Panc1 (cell line): ENCODE data around the gene SLC34A3. TPM values are rescaled to one million over a fixed set of nuclear protein-coding genes. Genes with fewer than 3 reads are reported as not detected.

Experiments used
- ATAC-seq: fragments of 200-7000 bp; cut with Tn5 transposase; 2 replicates; pipeline ENCODE4 v1.9.1; 2020; ENCODE audit warnings: mild to moderate bottlenecking, moderate library complexity
- BruUV-seq: library from RNA; stranded (reverse); fragments of 400-500 nt; replicated peaks from 2 replicates; lab custom pipeline; 2021; lab: Mats Ljungman, UMichigan
- CTCF ChIA-PET: fragments of 300-600 bp; sonication (Branson Sonifier 250); formaldehyde crosslinking; loops from one replicate; lab custom pipeline; 2022; ENCODE audit warnings: antibody characterized with exemption; lab: Charles Lee
- POLR2A ChIA-PET: fragments of 300-600 bp; sonication (Branson Sonifier 250); formaldehyde crosslinking; loops from one replicate; lab custom pipeline; 2022; ENCODE audit warnings: antibody characterized with exemption; lab: Charles Lee
- DNase-seq: peaks from one replicate; pipeline ENCODE4 v3.0.0-alpha.2; 2010; ENCODE audit warnings: low read depth, low spot score
- H3K27ac ChIP-seq: 2 replicates; pipeline ENCODE4 v1.5.1; 2011; ENCODE audit warnings: mild to moderate bottlenecking, low read length, inconsistent platforms
- H3K27me3 ChIP-seq: fragments of 200-500 bp; sonication (Bioruptor generic); 2 replicates; pipeline ENCODE4 v1.6.0; 2014; ENCODE audit warnings: low read length, inconsistent platforms; ENCODE audit not compliant: control insufficient read depth, insufficient read depth
- H3K36me3 ChIP-seq: fragments of 200-500 bp; sonication (Bioruptor generic); 2 replicates; pipeline ENCODE4 v1.5.1; 2014; ENCODE audit warnings: inconsistent platforms, mild to moderate bottlenecking, low read length, moderate library complexity; ENCODE audit not compliant: control insufficient read depth, insufficient read depth
- H3K4me1 ChIP-seq: 2 replicates; pipeline ENCODE4 v1.5.1; 2011; ENCODE audit warnings: inconsistent platforms, mild to moderate bottlenecking, low read length, moderate library complexity; ENCODE audit not compliant: control insufficient read depth, insufficient read depth
- H3K4me3 ChIP-seq, 2 experiments: 2 replicates each; pipeline ENCODE4 v1.5.1; 2011 to 2012; ENCODE audit warnings: low read depth in 2 of 2, low read length in 2 of 2, mild to moderate bottlenecking in 2 of 2, inconsistent platforms in 1 of 2, moderate library complexity in 1 of 2
- H3K9me3 ChIP-seq: fragments of 200-500 bp; sonication (Bioruptor generic); 2 replicates; pipeline ENCODE4 v1.5.1; 2014; ENCODE audit warnings: low read depth, mild to moderate bottlenecking, inconsistent platforms, low read length, moderate library complexity; ENCODE audit not compliant: control insufficient read depth, insufficient read depth
- CTCF ChIP-seq: fragments of 450-650 bp; IDR thresholded peaks from 2 replicates; pipeline ENCODE4 v1.5.1; 2017; ENCODE audit warnings: mild to moderate bottlenecking
- POLR2AphosphoS5 ChIP-seq: IDR thresholded peaks from 2 replicates; pipeline ENCODE4 v1.6.1; 2012; ENCODE audit warnings: mild to moderate bottlenecking, low read depth, low read length, moderate library complexity
- REST ChIP-seq, 2 experiments: IDR thresholded peaks; 2 replicates each; pipeline ENCODE4 v1.6.1; 2011 to 2012; ENCODE audit warnings: low read depth in 2 of 2, control low read depth in 1 of 2, low read length in 1 of 2, mild to moderate bottlenecking in 1 of 2, moderate library complexity in 1 of 2; ENCODE audit not compliant: insufficient read depth in 1 of 2
- SIN3A ChIP-seq: IDR thresholded peaks from 2 replicates; pipeline ENCODE4 v1.6.1; 2012; ENCODE audit warnings: low read depth, mild to moderate bottlenecking, low read length, moderate library complexity, borderline replicate concordance; ENCODE audit not compliant: insufficient read depth
- TCF7L2 ChIP-seq: IDR thresholded peaks from 2 replicates; pipeline ENCODE4 v1.6.1; 2011; ENCODE audit warnings: mild to moderate bottlenecking, low read depth, low read length, inconsistent platforms
- in situ Hi-C: cut with HindIII; loops from 2 replicates; pipeline ENCODE4 v1.10.0; 2016; ENCODE audit warnings: low sequenced_read_pairs, low pct_unique_long_range_greater_than_20kb
- intact Hi-C: fragments of 100-400 bp; cut with micrococcal nuclease; formaldehyde crosslinking; loops from one replicate; pipeline ENCODE4 v1.10.0; 2022; ENCODE audit not compliant: unreplicated experiment
- total RNA-seq: library from RNA; stranded (reverse); gene quantifications from one replicate; pipeline ENCODE4 v1.2.1, GENCODE V29; 2021; ENCODE audit not compliant: unreplicated experiment

SLC34A3 gene
- total RNA-seq, 1 experiment from 2014 or later: not detected

- H3K4me3 ChIP-seq: no peak overlapping the region; a peak in 1 of 4 replicates
- no TSS peak for BruUV-seq
- no peak overlapping the region; the same call in 1 of the 2 replicates for H3K27ac ChIP-seq
- DNase-seq (no peak), ATAC-seq (no peak)
- no peaks in the 10 kb centered on the region for H3K27me3 ChIP-seq
- ChIA-PET POLR2A (no interaction called here), CTCF (no interaction called here)
- H3K36me3 ChIP-seq: peaks cover 2% of the 10 kb centered on the region; the same call in 1 of the 2 replicates
- H3K9me3 ChIP-seq: no peaks in the 10 kb centered on the region
- TF ChIP-seq POLR2AphosphoS5: no peak
- no peak for TF ChIP-seq TCF7L2
- peak; percentile 14; the same call in 1 of the 2 replicates for TF ChIP-seq CTCF
- in situ Hi-C loops (no loop called here), intact Hi-C loops (no loop called here)
- peaks cover 29% of the 10 kb centered on the region for H3K4me1 ChIP-seq
These were observed 9.6 kb upstream of the SLC34A3 start for GRCh38 chr9:137221095-137221505.

GRCh38 chr9:137221506-137222111 lies 9.1 kb upstream of the SLC34A3 start:
- Histone ChIP-seq H3K9me3 (no peaks in the 10 kb centered on the region), H3K27me3 (no peaks in the 10 kb centered on the region), H3K36me3 (peaks cover 2% of the 10 kb centered on the region; the same call in 1 of the 2 replicates), H3K4me1 (peaks cover 25% of the 10 kb centered on the region), H3K27ac (no peak overlapping the region), H3K4me3 (peak overlapping the region; percentile 23 to 67; a peak in 3 of 4 replicates)
- TF ChIP-seq TCF7L2 (no peak), SIN3A (no peak), REST (IDR thresholded peaks at IDR 0.05; ENCODE audit: insufficient read depth in 1 of 2, low read depth in 2 of 2, low read length in 1 of 2) (no peak), CTCF (no peak), POLR2AphosphoS5 (no peak)
- in situ Hi-C loops (no loop called here), intact Hi-C loops (no loop called here)
- CTCF ChIA-PET: no interaction called here
- ATAC-seq (no peak), DNase-seq (no peak)
- POLR2A ChIA-PET: no interaction called here
- no TSS peak for BruUV-seq
